Stimulated activated CD4-positive, alpha-beta T cell treated with anti-CD3 and anti-CD28 coated beads, Interleukin-1b, Interleukin-23, amount 100 ng/mL, for 24 hours (primary cell): ENCODE data around the gene KRTCAP3.
"Not testable (repeated sequence)": the region's sequence is repeated elsewhere in the genome, so short reads cannot be mapped to it uniquely, and the experiment has no call there.

Source experiments
- DNase-seq, 4 experiments: peaks; one replicate each; pipeline ENCODE4 v3.0.0-alpha.2; 2020; ENCODE audit warnings: low read depth in 4 of 4, low spot score in 1 of 4

The KRTCAP3 gene, protein sequence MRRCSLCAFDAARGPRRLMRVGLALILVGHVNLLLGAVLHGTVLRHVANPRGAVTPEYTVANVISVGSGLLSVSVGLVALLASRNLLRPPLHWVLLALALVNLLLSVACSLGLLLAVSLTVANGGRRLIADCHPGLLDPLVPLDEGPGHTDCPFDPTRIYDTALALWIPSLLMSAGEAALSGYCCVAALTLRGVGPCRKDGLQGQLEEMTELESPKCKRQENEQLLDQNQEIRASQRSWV

GRCh38 chr2:27441958-27442919 lies at the start of gene KRTCAP3:
Gene KRTCAP3, plus strand, starts transcription at chr2:27442381. Its CDS starts 32 bp downstream, at chr2:27442413.
- no peak for DNase-seq

GRCh38 chr2:27393225-27393624 lies 49.0 kb upstream of the KRTCAP3 start:
- no peak for DNase-seq

DNA sequence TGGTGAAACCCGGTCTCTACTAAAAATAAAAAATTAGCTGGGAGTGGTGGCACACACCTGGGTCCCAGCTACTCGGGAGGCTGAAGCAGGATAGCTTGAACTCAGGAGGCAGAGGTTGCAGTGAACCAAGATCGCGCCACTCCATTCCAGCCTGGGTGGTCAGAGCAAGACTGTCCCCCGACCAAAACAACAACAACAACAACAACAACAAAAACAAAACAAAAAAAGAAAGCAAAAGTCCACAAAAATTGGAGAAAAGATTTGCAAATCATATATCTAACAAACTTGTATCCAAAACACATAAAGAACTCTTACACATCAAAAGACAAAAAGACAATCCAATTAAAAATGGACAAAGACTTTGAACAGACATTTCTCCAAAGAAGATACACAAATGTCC lies 43.2 kb upstream of the KRTCAP3 start:
- no peak for DNase-seq

GRCh38 chr2:27400348-27401135 lies 41.6 kb upstream of the KRTCAP3 start:
- DNase-seq = no peak

DNA sequence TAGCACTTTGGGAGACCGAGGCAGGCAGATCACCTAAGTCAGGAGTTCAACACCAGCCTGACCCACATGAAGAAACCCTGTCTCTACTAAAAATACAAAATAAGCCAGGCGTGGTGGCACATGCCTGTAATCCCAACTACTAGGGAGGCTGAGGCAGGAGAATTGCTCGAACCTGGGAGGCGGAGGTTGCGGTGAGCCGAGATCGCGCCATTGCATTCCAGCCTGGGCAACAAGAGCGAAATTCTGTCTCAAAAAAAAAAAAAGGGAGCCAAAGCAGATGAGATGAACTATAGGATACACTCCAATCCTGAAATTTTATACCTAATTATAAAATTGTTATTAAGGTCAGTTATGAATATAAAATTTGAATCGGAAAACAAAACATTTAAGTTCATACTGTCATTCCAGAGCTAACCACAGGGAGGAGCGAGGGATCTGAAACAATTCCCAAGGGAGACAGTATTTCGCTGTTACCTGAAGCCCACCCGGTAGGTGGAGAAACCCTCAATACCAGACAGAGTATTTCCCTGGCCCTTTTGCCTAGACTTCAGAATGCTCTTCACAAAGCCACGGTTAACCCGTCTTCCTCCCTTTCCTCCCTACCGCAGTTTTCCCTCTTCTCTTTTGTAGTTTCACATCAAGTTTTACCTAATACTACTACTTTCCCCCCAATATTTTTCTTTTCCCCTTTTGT lies 34.2 kb upstream of the KRTCAP3 start:
- DNase-seq = no peak

DNA sequence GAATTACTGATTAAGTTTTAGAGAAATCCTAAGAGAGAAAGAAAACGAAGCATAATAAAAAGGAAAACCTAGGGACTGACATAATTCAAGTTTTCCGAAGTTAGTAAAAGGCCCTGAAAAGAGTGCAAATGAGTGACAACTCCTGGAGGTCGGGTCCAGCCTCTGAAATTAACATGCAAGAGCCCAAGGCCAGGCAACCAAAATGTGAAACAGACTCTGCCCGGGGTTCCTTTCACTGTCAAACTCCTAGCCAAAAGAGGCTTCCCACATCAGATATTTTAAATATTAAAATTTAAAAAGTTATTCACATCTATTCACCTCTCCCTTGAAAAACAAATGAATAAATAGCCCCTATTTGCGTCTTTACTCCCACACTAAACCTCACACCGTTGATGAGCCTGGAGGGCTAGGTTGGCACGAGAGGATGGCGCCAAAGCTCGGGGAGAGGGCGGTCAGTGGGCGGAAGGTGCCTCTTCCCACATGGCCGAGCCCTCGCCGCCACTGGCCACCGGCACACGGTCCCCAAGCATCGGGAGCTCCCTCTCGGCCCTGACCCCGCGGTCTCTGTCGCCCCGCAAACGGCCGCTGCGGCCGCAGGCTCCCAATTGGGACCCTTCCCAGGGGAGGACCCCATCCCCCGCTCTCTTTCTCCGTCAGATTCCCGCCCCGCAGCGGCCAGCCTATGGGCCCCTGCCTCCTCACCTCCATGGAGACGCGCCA lies 33.4 kb upstream of the KRTCAP3 start:
- DNase-seq = peak in 1 of 4 experiments; percentile 15

DNA sequence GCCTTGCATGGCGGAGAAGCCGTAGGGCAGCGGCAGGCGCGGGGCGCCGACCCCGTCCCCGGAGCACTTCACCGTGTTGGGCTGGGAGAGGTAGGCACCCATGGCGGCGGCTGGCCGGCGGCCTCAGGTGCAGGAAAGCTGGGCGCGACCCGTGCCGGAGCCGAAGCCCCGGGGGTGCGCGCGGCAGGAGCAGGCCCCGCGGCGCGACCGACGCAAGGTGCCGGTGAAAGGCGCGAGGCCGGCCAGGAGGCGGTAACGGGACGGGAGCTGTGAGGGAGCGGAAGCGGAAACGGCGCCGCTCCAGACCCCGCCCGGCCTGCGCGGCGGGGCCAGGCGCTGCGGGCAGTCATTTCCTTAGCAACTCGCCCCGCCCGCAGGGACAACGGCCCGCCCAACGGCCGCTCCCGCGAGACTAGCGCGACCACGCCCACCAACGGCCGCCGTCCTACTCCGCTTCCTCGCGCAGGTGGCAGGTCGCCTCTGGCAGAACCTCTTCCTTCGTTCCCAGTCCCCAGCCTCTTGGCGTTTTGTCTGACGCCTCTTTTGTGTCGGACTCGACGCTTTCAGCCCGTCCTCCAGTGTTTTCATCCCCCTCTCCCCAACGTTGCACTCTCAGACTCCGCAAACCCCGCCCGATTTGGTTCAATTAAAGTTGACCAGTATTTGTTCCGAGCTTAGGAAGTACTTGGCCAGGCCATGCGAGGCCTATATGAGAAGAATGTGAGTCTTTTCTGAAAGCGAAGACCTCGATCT lies 32.7 kb upstream of the KRTCAP3 start, which contains the start of gene PPM1G:
Gene PPM1G (minus strand): TSS at position 271 of the 753 bp plus-strand sequence. CDS start 169 bp downstream, at position 102.
- DNase-seq = peak; percentile 89 to 95 (median 95)

- no peak for DNase-seq
These were observed 29.6 kb upstream of the KRTCAP3 start for GRCh38 chr2:27412419-27413152.

- no peak for DNase-seq
These were observed 26.0 kb upstream of the KRTCAP3 start for GRCh38 chr2:27416151-27416550.

- no peak for DNase-seq
These were observed 21.2 kb upstream of the KRTCAP3 start for GRCh38 chr2:27420996-27421395.

DNA sequence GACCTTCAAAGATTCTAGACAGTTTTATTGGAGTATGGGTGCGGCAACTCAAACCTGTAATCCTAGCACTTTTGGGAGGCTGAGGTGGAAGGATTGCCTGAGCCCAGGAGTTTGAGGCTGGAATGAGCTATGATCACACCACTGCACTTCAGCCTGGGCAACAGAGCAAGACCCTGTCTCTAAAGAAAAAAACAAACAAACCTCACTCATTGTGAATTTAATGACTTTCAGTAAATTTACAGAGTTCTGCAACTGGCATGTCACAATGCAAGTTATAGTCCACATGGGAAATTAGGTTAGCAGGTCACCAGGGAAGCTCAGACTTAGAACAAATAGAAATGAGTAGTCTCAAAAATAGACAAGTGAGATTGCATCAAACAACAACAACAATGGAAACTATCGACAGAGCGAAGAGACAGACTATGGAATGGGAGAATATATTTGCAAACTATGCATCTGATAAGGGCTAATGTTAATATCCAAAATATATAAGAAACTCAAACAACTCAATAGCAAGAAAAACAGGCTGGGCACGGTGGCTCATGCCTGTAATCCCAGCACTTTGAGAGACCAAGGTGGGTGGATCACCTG lies 20.4 kb upstream of the KRTCAP3 start:
- DNase-seq = no peak

- DNase-seq = no peak
These were observed 19.2 kb upstream of the KRTCAP3 start for GRCh38 chr2:27422958-27423357.

GRCh38 chr2:27425039-27425438 lies 17.1 kb upstream of the KRTCAP3 start:
- DNase-seq = not testable (repeated sequence)

- no peak for DNase-seq
These were observed 14.3 kb upstream of the KRTCAP3 start for GRCh38 chr2:27427863-27428212.

DNA sequence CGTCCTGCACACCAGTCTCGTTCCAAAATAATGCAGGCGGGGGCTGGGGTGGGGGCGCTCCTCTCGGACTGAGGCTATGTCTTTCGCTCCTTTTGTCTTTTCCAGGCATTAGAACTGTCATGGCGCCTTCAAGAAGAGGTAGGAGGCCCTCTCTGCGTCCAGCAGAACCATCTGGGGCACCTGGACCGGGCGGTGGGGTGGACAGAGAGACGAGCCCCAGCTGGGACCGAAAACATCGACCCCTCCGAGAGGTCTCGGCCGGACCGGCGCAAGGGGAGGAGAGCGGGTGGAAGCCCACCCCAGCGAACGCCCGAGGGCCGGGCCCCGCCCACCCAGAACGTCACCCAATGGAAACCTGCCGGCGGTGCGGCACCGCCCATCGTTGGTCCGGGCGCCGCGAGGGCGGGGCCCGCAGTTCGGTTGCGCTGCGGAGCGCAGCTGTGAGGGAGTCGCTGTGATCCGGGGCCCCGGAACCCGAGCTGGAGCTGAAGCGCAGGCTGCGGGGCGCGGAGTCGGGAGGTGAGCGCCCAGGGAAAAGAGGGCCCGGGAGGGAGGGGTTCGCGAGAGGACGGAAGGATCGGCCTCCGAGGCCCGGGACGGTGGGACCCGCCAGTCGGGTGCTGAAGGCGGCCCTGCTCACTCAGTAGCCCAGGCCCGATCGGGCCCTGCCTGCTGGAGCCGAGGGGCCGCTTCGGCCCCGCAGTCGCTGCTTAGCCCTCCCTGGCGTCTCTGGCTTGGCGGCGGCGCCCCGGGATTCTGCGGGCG lies 13.8 kb upstream of the KRTCAP3 start, which contains the start of gene NRBP1:
Gene NRBP1 (plus strand): TSS at position 419 of the 765 bp plus-strand sequence. CDS start 4,643 bp downstream, outside the sequence.
- DNase-seq = peak; percentile 77 to 91 (median 88)

GRCh38 chr2:27428978-27429541 lies 13.1 kb upstream of the KRTCAP3 start:
- peak; percentile 29 to 71 (median 45) for DNase-seq

- no peak for DNase-seq
These were observed 10.8 kb upstream of the KRTCAP3 start for GRCh38 chr2:27431395-27431794.
